ENCODE measurements around the gene LRP2BP.

LRP2BP gene

GRCh38 chr4:185341377-185341776 is 54.3 kb downstream of the LRP2BP start:
- no peak for ATAC-seq
- TF ChIP-seq ZNF565 (CRISPR knock-in tag; conservative IDR thresholded peaks at IDR 0.05; ENCODE audit: low read depth) (no peak), POU6F1 (CRISPR knock-in tag; IDR thresholded peaks at IDR 0.05; ENCODE audit: borderline replicate concordance, low read depth) (no peak), TSHZ2 (CRISPR knock-in tag; IDR thresholded peaks at IDR 0.05) (no peak), ESRRG (CRISPR knock-in tag; IDR thresholded peaks at IDR 0.05) (no peak), TCF4 (CRISPR knock-in tag; IDR thresholded peaks at IDR 0.05; ENCODE audit: borderline replicate concordance) (no peak), RARB (CRISPR knock-in tag; IDR thresholded peaks at IDR 0.05) (no peak), TOX (CRISPR knock-in tag; IDR thresholded peaks at IDR 0.05; ENCODE audit: borderline replicate concordance) (no peak), ARNTL (CRISPR knock-in tag; IDR thresholded peaks at IDR 0.05; ENCODE audit: borderline replicate concordance, low read depth) (no peak), PPARA (CRISPR knock-in tag; IDR thresholded peaks at IDR 0.05; ENCODE audit: borderline replicate concordance) (no peak), PATZ1 (CRISPR knock-in tag; IDR thresholded peaks at IDR 0.05; ENCODE audit: borderline replicate concordance) (no peak), ZC3H10 (CRISPR knock-in tag; IDR thresholded peaks at IDR 0.05) (no peak), GLIS3 (CRISPR knock-in tag; IDR thresholded peaks at IDR 0.05) (no peak), CREB5 (CRISPR knock-in tag; IDR thresholded peaks at IDR 0.05; ENCODE audit: low read depth) (no peak), ZNF70 (CRISPR knock-in tag; IDR thresholded peaks at IDR 0.05) (no peak), ISL1 (CRISPR knock-in tag; IDR thresholded peaks at IDR 0.05) (no peak)

- TF ChIP-seq ZFP3 (CRISPR knock-in tag; IDR thresholded peaks at IDR 0.05) (no peak), POU6F1 (CRISPR knock-in tag; IDR thresholded peaks at IDR 0.05; ENCODE audit: borderline replicate concordance, low read depth) (no peak), ZNF565 (CRISPR knock-in tag; conservative IDR thresholded peaks at IDR 0.05; ENCODE audit: low read depth) (no peak), ZC3H10 (CRISPR knock-in tag; IDR thresholded peaks at IDR 0.05) (no peak), CSDC2 (CRISPR knock-in tag; IDR thresholded peaks at IDR 0.05) (no peak)
- no peak for ATAC-seq
Observed at GRCh38 chr4:185339941-185340340, 55.8 kb downstream of the LRP2BP start.

GRCh38 chr4:185335579-185335978 is 60.1 kb downstream of the LRP2BP start:
- no peak for TF ChIP-seq PPARA (CRISPR knock-in tag; IDR thresholded peaks at IDR 0.05; ENCODE audit: borderline replicate concordance)
- TF ChIP-seq OSR1 (CRISPR knock-in tag; IDR thresholded peaks at IDR 0.05): no peak
- TF ChIP-seq CSRNP3 (CRISPR knock-in tag; IDR thresholded peaks at IDR 0.05): no peak
- no peak for TF ChIP-seq GLIS3 (CRISPR knock-in tag; IDR thresholded peaks at IDR 0.05)
- TF ChIP-seq PATZ1 (CRISPR knock-in tag; IDR thresholded peaks at IDR 0.05; ENCODE audit: borderline replicate concordance): no peak
- TF ChIP-seq ZFP30 (CRISPR knock-in tag; IDR thresholded peaks at IDR 0.05): no peak
- no peak for TF ChIP-seq POU6F1 (CRISPR knock-in tag; IDR thresholded peaks at IDR 0.05; ENCODE audit: borderline replicate concordance, low read depth)
- no peak for TF ChIP-seq TOX (CRISPR knock-in tag; IDR thresholded peaks at IDR 0.05; ENCODE audit: borderline replicate concordance)
- TF ChIP-seq ZFP3 (CRISPR knock-in tag; IDR thresholded peaks at IDR 0.05): no peak
- ATAC-seq: no peak
